ENCODE results near the gene KIF26A.

GRCh38 chr14:104210817-104211195 is 72.4 kb downstream of the KIF26A start:
- TF ChIP-seq HDGF (IDR thresholded peaks at IDR 0.05; ENCODE audit: borderline replicate concordance) (no peak), SP1 (IDR thresholded peaks at IDR 0.05) (no peak)

Measured in HEK293T (cell line).